HG02973 (cell line): Measurements from ENCODE around the gene GIGYF1.

ENCODE experiments used
- ATAC-seq: cut with Tn5 transposase; IDR thresholded peaks from one replicate; pipeline ENCODE4 v1.9.1; 2021; ENCODE audit warnings: moderate library complexity; ENCODE audit not compliant: unreplicated experiment

GIGYF1 gene

DNA sequence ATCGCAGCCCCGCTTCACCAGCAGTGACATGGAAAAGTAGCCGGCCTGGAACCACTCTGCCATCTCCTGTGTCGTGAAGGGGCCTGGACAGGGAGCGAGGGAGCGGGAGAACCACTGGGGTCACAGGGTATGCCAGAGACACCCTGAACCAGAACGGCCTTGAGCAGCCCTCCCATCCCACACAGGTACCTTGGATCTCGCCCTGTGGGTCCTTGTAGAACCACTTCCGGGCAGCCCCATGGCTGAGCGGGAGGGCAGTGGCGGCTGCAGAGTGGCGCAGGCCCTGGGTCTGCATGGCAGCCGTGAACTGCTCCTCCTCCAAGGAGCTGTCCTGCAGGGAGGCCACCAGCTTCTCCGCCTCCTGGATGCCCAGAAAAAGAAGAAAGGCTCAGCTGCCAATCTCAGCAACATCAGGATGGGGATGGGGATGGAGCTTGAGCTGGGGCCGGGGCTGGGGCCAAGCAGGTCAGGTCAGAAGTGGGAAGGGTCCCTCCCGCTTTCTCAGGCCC is 9.5 kb downstream of the GIGYF1 start:
- no peak for ATAC-seq

DNA sequence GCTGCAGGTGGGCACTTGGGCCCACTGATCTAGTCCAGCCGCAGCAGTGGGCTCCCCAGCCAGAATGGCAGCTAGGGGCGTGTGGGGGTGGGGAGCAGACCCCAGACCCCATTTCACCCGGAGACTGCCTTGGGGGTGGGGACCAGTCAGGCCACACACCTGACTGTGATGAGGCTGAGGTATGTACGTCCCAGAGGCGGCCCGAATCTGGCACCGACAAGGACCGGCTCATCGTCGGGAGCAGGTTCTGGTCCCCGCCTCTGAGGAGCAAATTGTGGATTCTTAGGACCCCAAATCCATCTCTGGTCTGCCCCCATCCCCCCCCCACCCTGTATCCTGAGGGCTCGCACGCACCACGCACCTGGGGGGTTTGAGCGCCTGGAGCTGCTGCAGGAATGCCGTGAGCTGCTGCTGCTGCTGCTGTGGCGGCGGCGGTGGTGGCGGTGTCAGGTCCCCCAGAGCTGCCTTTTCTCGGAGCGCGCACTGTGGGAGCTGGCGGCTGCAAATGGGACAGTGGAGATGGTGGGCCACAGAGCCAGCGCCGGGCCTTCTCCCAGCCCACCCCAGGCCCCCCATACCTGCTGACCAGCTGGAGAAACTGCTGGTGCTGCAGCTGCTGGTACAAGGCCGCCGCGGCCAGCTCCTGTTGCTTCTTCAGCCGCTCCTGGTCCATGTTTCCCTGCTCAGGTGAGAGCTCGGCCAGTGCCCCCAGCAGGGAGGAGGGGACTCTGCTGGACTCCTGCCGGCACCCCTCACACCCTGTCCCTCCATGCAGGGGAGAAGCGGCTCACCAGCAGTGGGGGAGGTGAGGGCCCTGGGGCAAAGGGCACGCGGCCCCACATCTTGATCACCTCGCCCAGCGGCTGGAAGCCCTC is 10.2 kb downstream of the GIGYF1 start:
- ATAC-seq, result no peak

- no peak for ATAC-seq
Measured at GRCh38 chr7:100682991-100683658, 10.9 kb downstream of the GIGYF1 start.

GRCh38 chr7:100682228-100682741 is 11.8 kb downstream of the GIGYF1 start:
- no peak for ATAC-seq

DNA sequence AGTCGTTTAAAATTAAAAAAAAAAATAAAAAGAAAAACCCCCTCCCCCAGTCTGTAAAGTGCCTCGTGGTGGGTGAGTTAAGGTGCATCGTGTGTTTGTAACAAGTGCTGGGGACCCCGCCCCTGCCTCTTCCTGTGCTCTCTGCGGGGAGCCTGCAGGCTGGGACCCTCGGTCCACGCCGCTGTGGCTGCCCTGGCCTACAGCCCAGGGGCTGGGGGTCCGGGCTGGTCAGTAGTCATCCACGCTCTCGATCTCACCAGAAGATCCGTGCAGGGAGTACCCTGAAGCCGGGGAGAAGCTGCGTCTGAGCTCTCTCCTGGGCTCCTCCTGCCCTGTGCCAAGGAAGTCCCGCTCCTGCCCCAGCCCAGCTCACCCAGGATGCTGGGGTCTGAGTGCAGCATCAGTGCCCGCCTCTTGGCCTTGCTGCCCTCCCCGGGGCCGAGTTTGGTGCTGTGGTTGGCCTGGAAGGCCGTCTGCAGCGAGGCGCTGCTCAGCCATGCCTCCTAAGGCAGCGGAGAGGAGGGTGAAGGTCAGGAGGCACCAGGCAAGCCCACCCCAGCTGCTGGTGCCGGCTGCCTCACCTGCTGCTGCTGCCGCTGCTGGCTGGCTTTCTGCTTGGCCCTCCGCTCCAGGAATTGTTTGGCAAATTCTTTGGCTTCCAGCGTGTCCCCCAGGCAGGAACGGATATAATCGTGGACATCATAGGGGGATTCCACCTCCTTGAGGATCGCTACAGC is 12.4 kb downstream of the GIGYF1 start:
- no peak for ATAC-seq

- no peak for ATAC-seq
Measured at GRCh38 chr7:100680576-100681271, 13.3 kb downstream of the GIGYF1 start.

GRCh38 chr7:100679927-100680575 is 14.0 kb downstream of the GIGYF1 start:
- ATAC-seq, result no peak

DNA sequence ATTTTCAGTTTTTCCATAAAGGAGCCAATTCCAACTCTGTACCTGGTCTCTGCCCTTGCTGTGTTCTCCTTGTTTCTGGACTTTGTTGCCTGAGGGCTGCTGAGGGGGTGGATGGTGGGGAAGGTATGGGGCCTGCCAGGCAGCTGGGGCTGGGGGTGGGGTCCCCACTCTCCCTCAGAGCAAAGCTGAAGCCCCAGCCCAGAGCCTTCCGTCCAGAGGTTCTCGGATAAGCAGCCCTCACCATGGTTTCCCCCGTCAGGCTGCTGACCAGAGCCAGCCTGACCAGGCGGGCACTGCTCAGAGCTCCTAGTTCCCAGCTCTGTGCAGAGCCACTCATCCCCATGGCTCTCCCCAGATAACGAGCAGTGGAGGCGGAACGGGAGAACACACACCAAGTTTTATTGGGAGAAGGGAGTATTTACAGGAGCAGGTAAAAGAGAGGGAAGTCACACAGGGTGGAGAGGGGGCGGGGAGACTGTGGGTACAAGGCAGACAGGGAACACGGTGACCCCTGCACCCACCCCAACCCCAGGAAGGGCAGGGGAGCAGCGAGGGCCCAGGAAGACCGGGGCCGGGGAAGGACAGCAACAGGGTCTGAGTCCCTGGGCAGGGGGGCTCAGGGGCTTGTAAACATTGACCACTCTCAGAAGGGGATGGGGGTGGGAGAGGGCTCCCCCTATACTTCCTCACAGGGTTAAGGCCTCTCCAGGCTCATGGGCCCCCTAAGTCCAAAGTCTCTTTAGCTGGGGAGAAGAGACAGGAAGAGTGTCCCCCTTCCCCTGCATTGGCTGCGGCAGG is 14.7 kb downstream of the GIGYF1 start:
- no peak for ATAC-seq

DNA sequence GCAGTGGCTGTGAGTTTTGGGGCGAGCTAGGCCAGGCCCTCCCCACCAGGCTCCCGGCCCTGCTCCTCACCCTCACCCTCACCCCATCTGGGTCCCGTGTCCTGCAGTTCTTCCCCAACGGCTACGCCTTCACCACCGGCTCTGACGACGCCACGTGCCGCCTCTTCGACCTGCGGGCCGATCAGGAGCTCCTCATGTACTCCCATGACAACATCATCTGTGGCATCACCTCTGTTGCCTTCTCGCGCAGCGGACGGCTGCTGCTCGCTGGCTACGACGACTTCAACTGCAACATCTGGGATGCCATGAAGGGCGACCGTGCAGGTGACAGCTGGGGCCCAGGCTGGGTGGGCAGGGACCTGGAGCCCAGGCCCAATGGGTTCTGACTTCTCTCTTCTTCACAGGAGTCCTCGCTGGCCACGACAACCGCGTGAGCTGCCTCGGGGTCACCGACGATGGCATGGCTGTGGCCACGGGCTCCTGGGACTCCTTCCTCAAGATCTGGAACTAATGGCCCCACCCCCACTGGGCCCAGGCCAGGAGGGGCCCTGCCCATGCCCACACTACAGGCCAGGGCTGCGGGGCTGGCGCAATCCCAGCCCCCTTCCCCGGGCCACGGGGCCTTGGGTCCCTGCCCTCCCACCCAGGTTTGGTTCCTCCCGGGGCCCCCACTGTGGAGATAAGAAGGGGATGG is 15.6 kb downstream of the GIGYF1 start:
- no peak for ATAC-seq

DNA sequence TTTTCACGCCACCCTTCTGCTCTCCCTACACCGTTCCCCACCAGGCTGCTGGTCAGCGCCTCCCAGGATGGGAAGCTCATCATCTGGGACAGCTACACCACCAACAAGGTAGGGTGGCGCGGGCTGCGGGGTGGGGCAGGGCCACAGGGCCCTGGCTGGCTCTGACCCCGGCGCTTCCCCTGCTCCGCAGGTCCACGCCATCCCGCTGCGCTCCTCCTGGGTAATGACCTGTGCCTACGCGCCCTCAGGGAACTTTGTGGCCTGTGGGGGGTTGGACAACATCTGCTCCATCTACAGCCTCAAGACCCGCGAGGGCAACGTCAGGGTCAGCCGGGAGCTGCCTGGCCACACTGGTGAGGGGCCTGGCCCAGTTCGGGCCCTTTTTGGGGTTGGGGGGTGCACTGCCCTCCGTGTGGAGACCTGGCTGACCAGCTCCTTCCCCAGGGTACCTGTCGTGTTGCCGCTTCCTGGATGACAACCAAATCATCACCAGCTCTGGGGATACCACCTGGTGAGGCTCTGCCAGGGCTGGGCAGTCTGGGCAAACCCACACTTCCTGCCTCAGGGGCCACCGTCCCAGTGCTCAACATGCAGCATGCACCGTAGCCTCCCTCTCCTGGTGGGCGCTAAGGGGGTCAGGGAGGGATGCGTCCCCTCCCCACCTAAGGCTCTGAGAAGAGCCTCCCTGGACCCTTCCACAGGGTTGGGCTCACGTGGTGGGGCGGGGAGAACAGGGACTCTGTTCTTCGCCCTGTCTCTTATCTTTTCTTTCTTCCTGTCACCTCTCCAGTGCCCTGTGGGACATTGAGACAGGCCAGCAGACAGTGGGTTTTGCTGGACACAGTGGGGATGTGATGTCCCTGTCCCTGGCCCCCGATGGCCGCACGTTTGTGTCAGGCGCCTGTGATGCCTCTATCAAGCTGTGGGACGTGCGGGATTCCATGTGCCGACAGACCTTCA is 16.5 kb downstream of the GIGYF1 start:
- ATAC-seq, result no peak

DNA sequence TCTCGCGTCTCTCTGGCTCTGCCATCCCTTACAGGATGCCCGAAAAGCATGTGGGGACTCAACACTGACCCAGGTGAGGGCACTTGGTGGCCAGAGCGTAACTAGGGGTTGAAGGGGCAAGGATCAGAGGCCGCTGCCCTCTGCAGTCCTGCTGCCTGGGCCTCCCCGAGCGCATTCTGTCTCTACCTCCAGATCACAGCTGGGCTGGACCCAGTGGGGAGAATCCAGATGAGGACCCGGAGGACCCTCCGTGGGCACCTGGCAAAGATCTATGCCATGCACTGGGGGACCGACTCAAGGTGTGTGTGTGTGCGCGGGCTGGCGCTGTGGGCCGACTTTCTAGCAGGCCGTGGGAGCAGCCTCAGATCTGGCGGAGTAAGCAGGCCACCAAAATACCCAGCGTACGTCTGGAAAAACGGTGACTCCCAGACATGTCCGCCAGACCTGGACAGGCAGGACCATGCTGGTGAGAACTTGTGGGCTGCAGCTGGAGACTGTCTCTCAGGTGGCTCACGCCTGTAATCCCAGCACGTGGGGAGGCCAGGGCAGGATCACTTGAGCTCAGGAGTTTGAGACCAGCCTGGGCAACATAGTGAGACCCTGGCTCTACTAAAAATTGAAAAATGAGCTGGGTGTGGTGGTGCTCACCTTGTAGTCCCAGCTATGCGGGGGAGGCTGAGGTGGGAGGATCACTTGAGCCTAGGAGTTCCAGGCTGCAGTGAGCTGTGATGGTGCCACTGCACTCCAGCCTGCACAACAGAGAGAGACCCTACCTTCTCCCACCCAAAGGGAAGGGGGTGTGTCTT is 17.3 kb downstream of the GIGYF1 start:
- no peak for ATAC-seq

DNA sequence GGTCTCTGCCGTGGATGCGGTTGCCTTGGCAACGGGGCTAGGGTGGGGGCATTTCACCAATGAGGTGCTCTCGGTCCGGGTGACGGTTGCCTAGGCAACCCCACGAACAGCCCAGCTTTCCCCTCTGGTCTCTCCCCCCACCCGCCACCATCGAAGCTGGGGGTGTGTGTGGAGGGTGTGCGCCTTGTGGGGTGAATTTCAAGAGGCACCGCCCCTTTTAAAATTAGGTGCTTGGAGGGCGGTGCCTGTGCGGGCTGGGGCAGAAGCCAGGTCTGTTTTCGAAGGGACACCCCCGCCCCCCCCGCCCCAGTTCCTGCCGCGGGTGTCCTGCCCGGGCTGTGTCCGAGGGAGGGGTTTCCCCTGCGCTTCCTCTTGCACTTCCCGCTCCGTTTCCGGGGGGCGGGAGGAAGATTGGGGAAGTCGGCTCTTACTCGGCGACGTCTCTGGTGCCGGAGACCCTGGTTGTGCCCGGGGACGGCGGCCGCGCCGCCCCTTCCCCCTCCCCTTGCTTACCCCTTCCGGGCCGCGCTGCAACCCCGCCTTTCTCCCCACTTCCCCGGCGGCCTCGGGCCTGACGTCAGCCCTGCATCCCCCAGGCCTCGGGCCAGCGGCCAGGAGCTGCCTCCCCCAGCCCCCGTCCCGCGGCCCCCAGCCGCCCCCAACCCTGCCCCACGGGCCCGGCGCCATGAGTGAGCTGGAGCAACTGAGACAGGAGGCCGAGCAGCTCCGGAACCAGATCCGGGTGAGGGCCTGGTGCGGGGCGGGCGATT is 18.3 kb downstream of the GIGYF1 start:
- no peak for ATAC-seq

- no peak for ATAC-seq
Measured at GRCh38 chr7:100675105-100675451, 19.0 kb downstream of the GIGYF1 start.

GRCh38 chr7:100674411-100675104 is 19.5 kb downstream of the GIGYF1 start:
- no peak for ATAC-seq

- ATAC-seq, result no peak
Measured at GRCh38 chr7:100673942-100674410, 20.1 kb downstream of the GIGYF1 start.
